Measurements from ENCODE around the gene KDM4C.
"Not testable (repeated sequence)": the region's sequence is repeated elsewhere in the genome, so short reads cannot be mapped to it uniquely, and the experiment has no call there.

KDM4C gene

DNA sequence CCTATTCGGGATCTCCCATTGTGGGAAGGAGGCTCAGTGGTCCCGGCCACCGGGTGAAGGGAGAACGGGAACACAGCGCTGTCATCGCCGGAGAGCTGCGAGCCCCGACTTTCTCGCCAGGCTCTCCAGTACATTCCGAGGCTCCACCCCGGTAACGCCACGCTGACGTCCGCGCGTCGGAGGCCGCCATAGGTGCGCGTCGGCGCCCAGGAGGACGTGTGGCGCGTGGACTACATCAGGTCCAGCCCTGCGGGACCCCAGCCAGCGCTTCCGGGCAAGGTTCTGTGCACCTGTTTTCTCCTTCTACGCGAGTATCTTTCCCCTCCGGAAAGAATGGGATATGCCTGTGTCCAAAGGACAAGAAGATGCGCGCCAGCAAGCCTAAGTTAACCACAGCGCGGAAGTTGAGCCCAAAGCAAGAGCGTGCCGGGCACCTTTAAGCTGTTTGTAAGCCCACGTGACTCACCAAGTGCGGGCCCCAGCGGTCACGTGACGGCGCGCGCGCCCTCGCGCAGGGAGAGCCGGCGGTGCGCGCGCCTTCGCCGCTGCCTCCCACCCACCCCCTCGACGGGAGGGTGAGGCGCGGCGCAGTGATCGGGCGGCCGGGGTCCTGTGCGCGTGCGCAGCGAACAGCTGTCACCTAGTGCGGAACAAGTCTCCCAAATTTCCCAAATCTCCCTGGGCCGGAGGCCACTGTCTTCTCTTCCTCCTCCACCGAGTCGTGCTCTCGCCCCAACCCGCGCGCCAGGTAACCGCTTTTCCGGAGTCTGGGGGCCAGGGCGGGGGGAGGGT is at the start of gene KDM4C:
TSS of gene KDM4C (plus strand) at position 518 of the 792 bp plus-strand sequence. CDS start 35,016 bp downstream, outside the sequence.
- peak; percentile 91 for DNase-seq (ENCODE audit: low read depth)

DNA sequence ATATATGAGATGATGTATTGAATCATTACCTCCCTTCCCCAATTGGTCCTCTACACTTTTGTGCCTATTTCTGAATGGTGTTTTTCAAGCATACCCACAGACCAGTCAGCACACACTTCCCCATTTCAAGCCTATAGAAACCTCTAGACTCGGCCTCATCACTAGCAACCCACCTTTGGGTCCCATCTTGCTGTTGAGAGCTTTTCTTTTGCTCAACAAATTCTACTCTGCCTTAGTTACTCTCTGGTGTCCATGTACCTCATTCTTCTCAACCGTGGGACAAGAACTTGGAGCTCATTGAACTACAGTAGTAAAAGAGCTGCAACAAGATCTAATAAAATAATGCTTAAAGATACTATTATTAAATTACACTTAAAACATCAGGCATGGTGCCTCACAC is 49.0 kb upstream of the KDM4C start:
- DNase-seq (ENCODE audit: low read depth): no peak

DNA sequence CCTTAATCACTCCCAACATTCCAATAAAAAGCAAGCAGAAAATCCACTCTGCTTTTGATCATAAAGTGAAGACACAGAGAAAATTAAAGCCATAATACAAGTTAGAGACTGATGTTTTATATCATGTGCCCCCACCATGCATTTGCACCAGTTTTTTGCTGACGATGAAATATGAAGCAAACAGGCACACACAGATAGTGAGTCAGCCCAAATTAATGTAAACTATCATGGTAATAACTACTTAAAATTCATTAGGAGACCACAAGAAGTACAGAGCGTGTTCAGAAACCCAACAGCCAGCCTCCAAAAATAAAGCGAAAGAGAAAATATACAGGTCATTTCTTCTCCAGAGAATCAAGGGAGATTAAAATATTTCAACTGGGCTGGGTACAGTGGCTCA is 46.4 kb upstream of the KDM4C start:
- no peak for DNase-seq (ENCODE audit: low read depth)

DNA sequence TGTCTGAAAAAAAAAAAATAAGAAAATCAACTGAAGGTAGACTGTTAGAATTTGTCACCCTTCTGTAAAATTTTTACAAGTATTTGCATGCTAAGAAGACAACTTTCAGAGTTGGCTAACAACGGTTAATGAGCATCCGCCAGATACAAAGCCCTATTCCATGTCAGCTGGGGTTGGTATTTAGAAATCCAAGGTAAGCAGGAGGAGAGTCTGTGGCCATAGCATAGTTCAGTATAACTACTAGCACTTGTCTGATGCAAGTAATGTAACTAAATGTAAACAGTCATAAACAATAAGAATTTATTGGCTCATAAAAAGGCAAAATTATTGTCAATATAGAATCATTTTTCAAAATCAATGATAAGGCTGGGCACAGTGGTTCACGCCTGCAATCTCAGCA is 45.7 kb upstream of the KDM4C start:
- DNase-seq (ENCODE audit: low read depth): no peak

DNA sequence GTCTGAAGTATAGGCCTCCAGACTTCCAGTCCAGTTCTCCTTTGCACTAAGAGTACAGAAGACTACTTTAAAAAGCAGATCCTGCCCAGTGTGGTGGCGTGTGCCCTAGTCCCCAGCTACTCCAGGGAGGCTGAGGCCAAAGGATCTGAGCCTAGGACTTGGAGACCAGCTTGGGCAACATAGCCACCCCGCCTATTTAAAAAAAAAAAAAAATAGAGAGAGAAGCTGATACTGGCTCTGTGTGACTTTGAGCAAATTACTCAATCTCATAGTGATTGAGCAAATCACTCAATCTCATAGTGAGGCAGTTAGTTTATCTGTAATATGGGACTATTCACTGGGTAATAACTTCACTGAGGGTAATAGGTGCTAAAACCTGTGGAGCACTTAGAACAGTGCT is 43.6 kb upstream of the KDM4C start:
- DNase-seq (ENCODE audit: low read depth): no peak

DNA sequence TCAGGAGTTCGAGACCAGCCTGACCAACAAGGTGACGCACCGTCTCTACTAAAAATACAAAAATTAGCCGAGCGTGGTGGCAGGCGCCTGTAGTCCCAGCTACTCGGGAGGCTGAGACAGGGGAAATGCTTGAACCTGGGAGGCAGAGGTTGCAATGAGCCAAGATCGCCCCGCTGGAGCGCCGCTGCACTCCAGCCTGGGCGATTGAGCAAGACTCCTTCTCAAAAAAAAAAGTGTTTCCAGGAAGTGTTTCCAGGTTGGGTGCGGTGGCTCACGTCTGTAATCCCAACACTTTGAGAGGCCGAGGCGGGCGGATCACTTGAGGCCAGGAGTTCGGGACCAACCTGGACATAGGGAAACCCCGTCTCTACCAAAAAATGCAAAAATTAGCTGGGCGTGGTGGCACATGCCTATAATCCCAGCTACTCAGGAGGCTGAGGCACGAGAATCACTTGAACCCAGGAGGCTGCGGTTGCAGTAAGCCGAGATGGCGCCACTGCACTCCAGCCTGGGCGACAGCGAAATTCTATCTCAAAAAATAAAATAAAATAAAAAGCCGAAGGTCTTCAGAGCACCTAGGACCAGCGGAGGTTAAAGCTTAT is 42.5 kb upstream of the KDM4C start:
- DNase-seq (ENCODE audit: low read depth): not testable (repeated sequence)

DNA sequence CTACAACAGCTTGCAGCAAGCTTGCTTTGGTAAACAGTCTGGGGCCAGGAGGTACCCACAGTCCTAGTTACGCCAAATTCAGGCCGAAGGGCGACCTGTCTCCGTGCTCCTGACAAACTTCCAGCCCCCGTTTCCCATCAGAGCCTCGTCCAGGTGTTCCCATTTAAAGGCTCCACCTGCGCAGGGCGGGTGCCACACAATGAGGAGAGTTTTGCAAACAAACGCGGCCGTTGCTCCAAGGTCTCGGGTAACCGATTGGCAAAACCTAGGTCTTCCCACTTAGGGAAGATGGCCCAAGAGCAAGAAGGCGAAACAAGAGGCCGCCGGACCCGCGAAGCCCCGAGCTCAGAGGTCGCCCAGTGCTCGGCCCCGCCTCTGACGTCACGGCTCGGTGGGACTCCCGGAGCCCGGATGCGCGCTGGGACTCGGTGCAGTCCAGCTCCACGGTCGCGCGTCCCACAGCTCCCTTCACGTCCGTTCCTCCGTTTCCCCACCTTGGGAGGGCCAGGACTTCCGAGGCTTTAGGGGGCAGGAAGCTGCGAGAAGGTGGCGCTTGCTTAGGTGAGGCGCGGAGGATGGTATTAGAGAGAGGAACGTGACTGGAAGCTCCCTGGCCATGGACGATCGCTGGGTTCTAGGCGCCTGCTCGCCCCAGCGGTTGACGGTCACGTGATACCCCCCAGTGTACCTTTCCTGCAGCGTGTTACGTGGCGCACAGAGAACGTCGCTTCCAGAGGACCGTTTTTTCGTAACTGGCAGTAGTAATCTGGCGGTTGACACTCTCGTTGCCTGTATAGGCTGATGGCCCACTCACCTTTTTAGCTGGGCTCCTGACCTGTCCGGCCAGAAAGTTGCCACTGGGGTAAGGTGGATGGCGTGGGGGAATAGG is 41.8 kb upstream of the KDM4C start:
- no peak for DNase-seq (ENCODE audit: low read depth)

DNA sequence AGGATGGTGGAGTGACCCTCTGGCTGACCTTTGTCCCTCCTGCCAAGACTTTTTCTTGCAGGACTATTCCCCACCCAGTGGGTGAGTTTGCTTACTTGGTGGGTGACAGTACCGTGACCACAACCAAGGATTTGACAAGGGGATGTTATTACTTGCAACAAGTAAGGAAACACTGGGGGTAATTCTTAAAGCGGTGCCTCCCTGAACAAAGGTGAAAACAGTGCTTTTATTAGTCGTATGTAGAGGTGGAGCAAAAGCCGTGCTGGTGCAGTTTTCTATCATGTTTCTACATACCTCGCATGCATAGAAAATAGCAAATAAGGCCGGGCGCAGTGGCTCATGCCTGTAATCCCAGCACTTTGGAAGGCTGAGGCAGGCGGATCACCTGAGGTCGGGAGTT is 41.0 kb upstream of the KDM4C start:
- no peak for DNase-seq (ENCODE audit: low read depth)

DNA sequence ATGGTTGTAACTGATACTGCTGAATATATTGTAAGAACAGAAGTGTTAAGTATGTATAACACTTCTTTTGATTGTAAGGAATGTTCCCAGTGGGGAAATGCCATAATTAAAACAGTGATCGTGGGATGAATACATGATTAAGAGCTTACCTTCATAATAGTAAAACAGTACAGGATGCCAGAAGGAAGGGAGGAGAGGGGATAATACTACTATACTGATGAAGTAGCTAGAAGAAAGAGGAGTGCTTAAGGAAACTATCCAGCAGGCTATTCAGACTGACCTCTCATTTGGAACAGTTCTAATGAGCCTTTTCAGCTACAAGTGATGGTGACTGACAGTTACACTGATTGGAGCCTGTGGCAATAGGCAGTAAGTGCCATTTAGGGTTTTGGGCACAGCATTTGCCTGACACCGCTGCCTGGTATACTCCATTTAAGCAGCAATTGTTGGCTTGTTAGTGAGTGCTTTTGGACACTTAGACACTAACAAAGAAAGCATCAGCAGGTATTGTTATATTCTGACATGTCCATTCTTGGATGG is 33.8 kb upstream of the KDM4C start:
- DNase-seq (ENCODE audit: low read depth): no peak

DNA sequence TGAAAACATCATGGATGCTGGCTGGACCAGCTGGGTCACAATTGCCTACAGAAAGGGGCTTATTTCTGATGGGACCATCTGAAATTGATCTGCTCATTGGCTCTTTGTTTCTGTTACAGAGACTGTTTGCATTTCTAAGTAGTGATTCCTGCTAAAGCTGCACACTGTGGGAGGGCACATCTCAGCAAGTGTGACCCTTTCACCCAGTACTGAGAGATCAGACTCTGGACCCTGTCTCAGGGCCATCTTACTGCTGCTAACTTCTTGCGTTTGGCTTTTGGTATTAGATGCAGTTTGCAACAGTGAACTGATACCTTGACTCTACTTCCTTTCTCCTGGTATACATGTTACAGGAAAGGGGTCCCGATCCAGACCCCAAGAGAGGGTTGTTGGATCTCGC is 24.5 kb upstream of the KDM4C start:
- DNase-seq (ENCODE audit: low read depth): no peak

DNA sequence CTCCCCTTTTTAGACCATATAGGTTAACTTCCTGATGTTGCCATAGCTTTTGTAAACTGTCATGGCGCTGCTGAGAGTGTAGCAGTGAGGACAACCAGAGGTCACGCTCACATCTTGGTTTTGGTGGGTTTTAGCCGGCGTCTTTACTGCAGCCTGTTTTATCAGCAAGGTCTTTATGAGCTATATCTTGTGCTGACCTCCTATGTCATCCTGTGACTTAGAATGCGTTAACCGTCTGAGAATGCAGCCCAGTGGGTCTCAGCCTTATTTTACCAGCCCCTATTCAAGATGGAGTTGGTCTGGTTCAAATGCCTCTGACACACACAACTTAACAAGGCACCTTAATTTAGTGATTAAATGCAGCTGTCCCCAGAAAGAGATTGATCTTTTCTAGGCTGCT is 23.9 kb upstream of the KDM4C start:
- DNase-seq (ENCODE audit: low read depth): no peak

DNA sequence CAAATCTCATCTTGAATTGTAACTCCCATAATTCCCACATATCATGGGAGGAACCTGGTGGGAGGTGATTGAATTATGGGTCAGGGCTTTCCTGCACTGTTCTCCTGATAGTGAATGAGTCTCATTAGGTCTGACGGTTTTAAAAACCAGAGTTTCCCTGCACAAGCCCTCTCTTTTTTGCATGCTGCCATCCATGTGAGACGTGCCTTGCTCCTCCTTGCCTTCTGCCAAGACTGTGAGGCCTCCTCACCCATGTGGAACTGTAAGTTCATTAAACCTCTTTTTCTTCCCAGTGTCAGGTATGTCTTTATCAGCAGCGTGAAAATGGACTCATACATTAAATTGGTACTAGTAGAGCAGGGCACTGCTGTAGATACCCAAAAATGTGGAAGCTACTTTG is 22.4 kb upstream of the KDM4C start:
- DNase-seq (ENCODE audit: low read depth): no peak

DNA sequence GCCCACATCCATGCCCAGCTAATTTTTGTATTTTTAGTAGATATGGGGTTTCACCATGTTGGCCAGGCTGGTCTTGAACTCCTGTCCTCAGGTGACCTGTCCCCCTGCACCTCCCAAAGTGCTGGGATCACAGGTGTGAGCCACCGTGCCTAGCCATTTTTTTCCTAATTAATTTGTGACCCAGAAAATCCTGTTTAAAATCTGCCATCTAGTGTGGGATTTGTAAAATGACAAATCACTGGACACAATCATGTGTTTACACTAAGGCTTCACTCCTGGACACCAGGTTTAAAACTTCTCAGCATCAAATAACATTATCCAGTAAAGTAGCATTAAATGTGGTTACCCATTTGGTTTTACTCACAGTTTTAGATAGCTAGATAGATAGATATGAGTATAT is 18.6 kb upstream of the KDM4C start:
- DNase-seq (ENCODE audit: low read depth): no peak

DNA sequence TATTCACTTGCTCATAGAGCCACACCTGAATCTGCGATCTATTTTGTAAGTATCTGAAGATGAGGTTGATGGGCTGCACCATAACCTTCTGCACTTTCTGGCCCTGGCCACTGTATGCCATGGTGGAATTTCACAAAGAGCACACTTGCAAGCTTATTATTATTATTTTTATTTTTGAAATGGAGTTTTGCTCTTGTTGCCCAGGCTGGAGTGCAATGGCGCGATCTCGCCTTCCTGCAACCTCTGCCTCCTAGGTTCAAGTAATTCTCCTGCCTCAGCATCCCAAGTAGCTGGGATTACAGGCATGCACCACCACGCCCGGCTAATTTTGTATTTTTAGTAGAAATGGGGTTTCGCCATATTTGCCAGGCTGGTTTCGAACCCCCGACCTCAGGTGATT is 8.9 kb upstream of the KDM4C start:
- DNase-seq (ENCODE audit: low read depth): not testable (repeated sequence)

DNA sequence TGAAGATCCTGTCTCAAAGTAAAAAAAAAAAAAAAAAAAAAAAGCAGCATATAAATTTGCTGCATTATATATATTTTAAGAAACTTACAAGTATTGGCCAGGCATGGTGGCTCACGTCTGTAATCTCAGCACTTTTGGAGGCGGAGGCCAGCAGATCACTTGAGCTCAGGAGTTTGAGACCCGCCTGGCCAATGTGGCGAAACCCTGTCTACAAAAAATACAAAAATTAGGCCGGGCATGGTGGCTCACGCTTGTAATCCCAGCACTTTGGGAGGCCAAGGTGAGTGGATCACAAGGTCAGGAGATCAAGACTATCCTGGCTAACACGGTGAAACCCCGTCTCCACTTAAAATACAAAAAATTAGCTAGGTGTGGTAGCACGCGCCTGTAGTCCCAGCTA is 2.9 kb upstream of the KDM4C start:
- DNase-seq (ENCODE audit: low read depth): not testable (repeated sequence)

DNA sequence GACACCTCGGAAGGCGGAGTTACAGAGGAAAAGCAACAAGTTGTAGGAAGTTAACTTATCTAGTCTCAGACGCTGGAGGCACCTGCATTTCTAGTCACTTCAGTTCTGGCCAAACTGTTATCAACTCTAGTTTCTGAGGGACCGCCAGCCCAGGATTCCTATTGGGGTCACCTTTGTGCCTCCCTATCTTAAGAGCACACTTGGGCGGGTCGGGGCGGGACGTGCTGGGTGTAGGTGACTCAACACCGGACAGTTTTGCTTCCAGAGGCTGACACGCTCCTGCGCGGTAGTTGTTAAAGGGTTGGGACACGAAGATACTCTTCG is 679 bp upstream of the KDM4C start:
- peak; percentile 68 for DNase-seq (ENCODE audit: low read depth)

DNA sequence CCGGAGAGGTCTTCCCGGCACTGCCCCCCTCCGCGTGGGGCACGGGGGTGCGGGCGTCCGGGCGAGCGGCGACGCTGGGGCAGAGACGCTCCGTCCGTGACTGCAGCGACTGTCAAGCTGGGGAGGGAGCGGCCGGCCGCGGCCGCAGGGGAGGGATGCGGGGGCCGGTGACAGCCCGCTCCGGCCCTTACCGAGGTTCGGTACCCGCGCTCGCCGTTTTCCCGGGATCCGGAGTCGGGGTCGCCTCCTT is 400 bp downstream of the KDM4C start:
- no peak for DNase-seq (ENCODE audit: low read depth)

DNA sequence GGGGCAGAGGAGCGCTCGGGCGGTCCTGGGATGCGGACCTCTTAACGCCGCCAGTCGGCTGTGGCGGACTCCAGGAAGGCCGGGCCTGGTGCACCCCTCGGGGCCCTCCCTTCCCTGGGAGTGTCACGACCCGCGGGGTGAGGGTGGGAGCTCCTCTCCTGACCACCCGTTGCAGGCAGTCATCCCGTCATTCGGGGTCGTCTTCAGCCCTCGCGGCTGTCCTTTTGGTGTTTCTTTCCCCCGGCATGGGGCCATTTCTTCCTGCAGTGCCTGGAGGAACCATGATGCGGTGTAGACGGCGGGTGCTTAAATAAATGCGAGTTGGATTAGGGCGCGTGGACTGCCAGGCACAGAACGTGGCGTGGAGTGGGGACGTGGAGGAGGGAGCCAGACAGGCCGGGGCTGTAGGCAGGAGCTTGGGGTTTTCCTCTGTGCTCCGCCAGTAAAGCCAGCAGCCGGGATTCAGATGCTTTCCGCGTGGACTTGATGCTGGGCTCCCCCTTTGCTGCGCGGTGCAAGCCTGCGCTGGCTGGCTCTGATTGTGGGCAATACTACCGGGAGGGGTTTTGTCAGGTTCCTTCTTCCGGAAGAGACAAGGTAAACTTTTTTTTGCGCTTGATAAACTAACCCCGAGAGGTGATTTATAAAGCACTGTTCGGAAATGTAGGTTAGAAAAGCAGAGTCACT is 868 bp downstream of the KDM4C start:
- no peak for DNase-seq (ENCODE audit: low read depth)

DNA sequence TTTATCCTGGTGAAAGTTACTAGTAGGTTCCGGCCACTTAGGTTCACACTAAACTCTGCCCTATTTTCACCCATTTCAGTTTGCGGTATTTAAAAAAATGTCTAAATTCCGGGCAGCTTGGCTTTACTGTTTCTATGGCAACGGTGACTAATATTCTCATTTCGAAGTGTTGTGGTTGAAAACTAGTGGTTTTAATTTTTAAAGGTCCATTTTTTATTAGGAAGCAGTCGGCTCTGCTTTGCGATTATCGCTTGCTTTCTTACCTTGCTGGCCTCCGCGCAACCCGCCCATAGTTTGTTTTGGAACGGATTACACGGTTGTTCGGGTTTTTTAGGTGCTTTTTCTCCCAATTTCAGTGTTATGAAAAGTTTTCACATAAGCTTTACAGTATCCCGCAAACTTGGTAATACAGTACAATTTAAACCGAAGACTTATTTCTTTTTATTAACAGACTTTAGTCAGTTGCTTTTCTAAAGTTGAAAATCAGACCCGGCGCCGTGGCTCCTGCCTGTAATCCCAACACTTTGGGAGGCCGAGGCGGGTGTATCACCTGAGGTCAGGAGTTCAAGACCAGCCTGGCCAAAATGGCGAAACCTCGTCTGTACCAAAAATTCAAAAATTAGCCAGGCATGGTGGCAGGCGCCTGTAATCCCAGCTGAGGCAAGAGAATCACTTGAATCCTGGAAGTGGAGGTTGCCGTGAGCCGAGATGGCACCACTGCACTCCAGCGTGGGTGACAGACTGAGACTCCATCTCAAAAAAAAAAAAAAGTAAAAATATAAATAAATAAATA is 1.6 kb downstream of the KDM4C start:
- DNase-seq (ENCODE audit: low read depth): peak; percentile 85

DNA sequence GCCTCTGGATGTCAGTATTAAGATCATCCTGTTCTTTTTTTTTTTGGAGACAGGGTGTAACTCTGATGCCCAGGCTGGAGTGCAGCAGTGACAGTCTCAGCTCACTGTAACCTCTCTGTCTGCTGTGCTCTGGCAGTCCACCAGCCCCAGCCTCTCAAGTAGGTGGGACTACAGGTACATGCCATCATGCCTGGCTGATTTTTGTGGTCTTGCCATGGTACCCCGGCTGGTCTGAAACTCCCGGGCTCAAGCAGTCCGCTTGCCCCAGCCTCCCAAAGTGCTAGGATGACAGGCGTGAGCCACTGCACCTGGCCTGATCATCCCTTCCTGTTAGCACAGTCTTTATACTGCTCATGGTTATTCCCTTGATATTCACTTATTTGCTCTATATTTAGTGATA is 3.5 kb downstream of the KDM4C start:
- no peak for DNase-seq (ENCODE audit: low read depth)

DNA sequence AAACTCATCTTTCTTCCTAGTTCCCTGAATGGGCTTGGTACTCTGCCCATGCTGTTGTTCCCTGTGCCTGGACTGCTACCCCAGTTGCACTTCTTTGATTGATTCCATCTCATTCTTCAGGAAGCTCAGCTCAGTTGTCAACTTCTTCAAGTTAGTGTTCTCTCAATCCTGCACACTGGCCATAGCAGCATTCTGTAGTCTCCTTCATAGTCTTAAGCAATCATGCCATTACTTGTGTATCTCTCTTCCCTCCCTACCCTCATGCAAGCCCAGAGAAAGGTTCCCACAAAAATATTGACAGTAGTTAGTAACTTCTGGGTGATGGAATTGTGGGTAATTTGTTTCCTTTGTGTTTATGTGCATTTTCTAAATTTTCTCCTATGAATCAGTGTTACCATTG is 5.5 kb downstream of the KDM4C start:
- DNase-seq (ENCODE audit: low read depth): no peak

DNA sequence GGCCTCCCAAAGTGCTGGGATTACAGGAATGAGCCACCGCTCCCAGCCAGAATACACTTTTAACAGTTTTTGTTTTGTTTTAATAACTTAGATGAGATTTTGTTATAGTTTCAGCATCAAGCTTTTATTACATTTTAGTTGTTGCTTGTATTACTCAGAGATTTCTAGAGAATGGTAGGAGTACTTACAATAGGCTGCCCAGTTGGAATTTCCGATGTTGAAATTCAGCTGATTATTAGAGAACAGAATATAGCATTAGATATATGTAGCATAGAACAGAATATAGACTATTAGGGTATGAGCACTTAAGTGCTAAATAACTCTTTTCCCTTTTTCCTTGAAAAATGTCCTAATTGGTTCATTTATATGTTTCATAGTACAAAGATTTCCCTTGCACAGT is 6.2 kb downstream of the KDM4C start:
- no peak for DNase-seq (ENCODE audit: low read depth)

Measured in stromal cell of bone marrow (primary cell).